SK-N-SH (cell line): ENCODE data around the gene PRSS56. TPM values are rescaled to one million over a fixed set of nuclear protein-coding genes. Genes with fewer than 3 reads are reported as not detected.
A peak's percentile ranks its signal among the peaks of the same experiment; 100 is the strongest.

ENCODE experiments used
- CTCF ChIA-PET: fragments of 300-600, 350-600 bp; formaldehyde crosslinking; extraction: SDS; loops from one replicate; lab custom pipeline; 2021; lab: Yijun Ruan, JAX
- POLR2A ChIA-PET: fragments of 350-600 bp; sonication (Branson Sonifier 250); formaldehyde crosslinking; extraction: SDS; loops from one replicate; lab custom pipeline; 2020; ENCODE audit warnings: antibody characterized with exemption, inconsistent platforms; lab: Yijun Ruan, JAX
- DNase-seq: peaks from one replicate; pipeline ENCODE4 v3.0.0; 2012
- H2AFZ ChIP-seq: fragments of 200-600 bp; sonication (generic); 2 replicates; pipeline ENCODE4 v1.8.1; 2016; ENCODE audit warnings: antibody characterized with exemption, mild to moderate bottlenecking, low read depth
- H3F3A ChIP-seq: fragments of 200-600 bp; sonication (generic); replicated peaks from 2 replicates; pipeline ENCODE3; 2016; ENCODE audit warnings: antibody characterized with exemption, mild to moderate bottlenecking; ENCODE audit not compliant: insufficient read depth
- H3K27ac ChIP-seq, 2 experiments: fragments of 200-500 bp in 1 of 2; fragments of 200-600 bp in 1 of 2; sonication (Bioruptor generic) in 1 of 2; sonication (generic), shearing (Covaris generic) in 1 of 2; 2 replicates each; pipeline versions ENCODE4 v1.5.1 to v1.6.1; 2014 to 2016; ENCODE audit warnings: low read depth in 2 of 2, inconsistent platforms in 1 of 2, low read length in 1 of 2, mild to moderate bottlenecking in 1 of 2, mixed read lengths in 1 of 2
- H3K27me3 ChIP-seq: fragments of 200-600 bp; sonication (generic), shearing (Covaris generic); 2 replicates; pipeline ENCODE4 v1.6.1; 2016; ENCODE audit warnings: mixed run types; ENCODE audit not compliant: insufficient read depth
- H3K36me3 ChIP-seq, 2 experiments: fragments of 200-500 bp in 1 of 2; fragments of 200-600 bp in 1 of 2; sonication (Bioruptor generic) in 1 of 2; sonication (generic) in 1 of 2; replicated peaks in 1 of 2; 2 replicates each; pipeline versions ENCODE3 to v1.5.1; 2014 to 2016; ENCODE audit warnings: low read length in 1 of 2, mild to moderate bottlenecking in 1 of 2; ENCODE audit not compliant: insufficient read depth in 2 of 2, control insufficient read depth in 1 of 2
- H3K4me1 ChIP-seq, 2 experiments: fragments of 200-500 bp in 1 of 2; fragments of 200-600 bp in 1 of 2; sonication (Bioruptor generic) in 1 of 2; sonication (generic), shearing (Covaris generic) in 1 of 2; 2 replicates each; pipeline versions ENCODE4 v1.5.1 to v1.6.1; 2014 to 2016; ENCODE audit warnings: low read depth in 1 of 2, low read length in 1 of 2, mixed run types in 1 of 2; ENCODE audit not compliant: insufficient read depth in 2 of 2, control insufficient read depth in 1 of 2
- H3K4me2 ChIP-seq: fragments of 200-600 bp; sonication (generic), shearing (Covaris generic); 2 replicates; pipeline ENCODE4 v1.6.1; 2017; ENCODE audit warnings: mixed run types
- H3K4me3 ChIP-seq, 2 experiments: fragments of 200-500 bp in 1 of 2; fragments of 200-600 bp in 1 of 2; sonication (Bioruptor generic) in 1 of 2; sonication (generic), shearing (Covaris generic) in 1 of 2; 2 replicates each; pipeline versions ENCODE4 v1.5.1 to v1.8.1; 2014 to 2016; ENCODE audit warnings: low read depth in 2 of 2, inconsistent platforms in 1 of 2, low read length in 1 of 2, mild to moderate bottlenecking in 1 of 2, mixed read lengths in 1 of 2, moderate library complexity in 1 of 2
- H3K79me2 ChIP-seq: fragments of 200-600 bp; sonication (generic); 2 replicates; pipeline ENCODE4 v1.8.1; 2017; ENCODE audit warnings: mild to moderate bottlenecking; ENCODE audit not compliant: insufficient read depth
- H3K9ac ChIP-seq: fragments of 200-600 bp; sonication (generic); 2 replicates; pipeline ENCODE4 v1.6.1; 2017; ENCODE audit warnings: mixed run types
- H3K9me2 ChIP-seq: fragments of 200-600 bp; sonication (generic); 2 replicates; pipeline ENCODE4 v1.6.1; 2017; ENCODE audit warnings: mixed run types
- H3K9me3 ChIP-seq: fragments of 200-600 bp; sonication (generic); 2 replicates; pipeline ENCODE4 v1.6.1; 2017; ENCODE audit warnings: mixed run types, mild to moderate bottlenecking, moderate library complexity
- H4K20me1 ChIP-seq: fragments of 200-600 bp; sonication (generic); 2 replicates; pipeline ENCODE4 v1.6.1; 2017; ENCODE audit warnings: mild to moderate bottlenecking, mixed run types; ENCODE audit not compliant: insufficient read depth
- CHD2 ChIP-seq: fragments of 150-350 bp; IDR thresholded peaks from 2 replicates; pipeline ENCODE4 v1.6.1; 2018; ENCODE audit warnings: low read length; ENCODE audit not compliant: partially characterized antibody
- ELF1 ChIP-seq: IDR thresholded peaks from 2 replicates; pipeline ENCODE4 v1.4.0; 2012
- EZH2phosphoT487 ChIP-seq: fragments of 200-600 bp; sonication (generic); IDR thresholded peaks from 2 replicates; pipeline ENCODE4 v1.6.1; 2017; ENCODE audit warnings: low read depth, mixed run types, mild to moderate bottlenecking, antibody characterized with exemption, moderate library complexity, borderline replicate concordance
- FOXM1 ChIP-seq: IDR thresholded peaks from 2 replicates; pipeline ENCODE4 v1.4.0; 2012; ENCODE audit warnings: low read depth, mild to moderate bottlenecking
- GABPA ChIP-seq: IDR thresholded peaks from 2 replicates; pipeline ENCODE4 v1.4.0; 2012; ENCODE audit warnings: low read depth, mild to moderate bottlenecking
- JUND ChIP-seq: IDR thresholded peaks from 2 replicates; pipeline ENCODE4 v1.4.0; 2012
- NFIC ChIP-seq: IDR thresholded peaks from 2 replicates; pipeline ENCODE4 v1.4.0; 2012; ENCODE audit warnings: borderline replicate concordance
- NRF1 ChIP-seq: IDR thresholded peaks from 2 replicates; pipeline ENCODE4 v1.6.1; 2012; ENCODE audit warnings: low read depth, mild to moderate bottlenecking, low read length
- PBX3 ChIP-seq: IDR thresholded peaks from 2 replicates; pipeline ENCODE4; 2012
- POLR2AphosphoS5 ChIP-seq: IDR thresholded peaks from 2 replicates; pipeline ENCODE4 v1.6.1; 2012; ENCODE audit warnings: low read depth, low read length
- RAD21 ChIP-seq: IDR thresholded peaks from 2 replicates; pipeline ENCODE4 v1.6.1; 2012; ENCODE audit warnings: mild to moderate bottlenecking, low read length
- RCOR1 ChIP-seq: fragments of 150-350 bp; IDR thresholded peaks from 2 replicates; pipeline ENCODE4 v1.6.1; 2017; ENCODE audit warnings: antibody characterized with exemption, low read length
- REST ChIP-seq: IDR thresholded peaks from 2 replicates; pipeline ENCODE4 v1.6.1; 2012; ENCODE audit warnings: mild to moderate bottlenecking, low read depth, low read length, moderate library complexity
- RFX5 ChIP-seq: IDR thresholded peaks from 2 replicates; pipeline ENCODE4 v1.6.1; 2012; ENCODE audit warnings: mild to moderate bottlenecking, improper control_type of control experiment, low read length
- TAF1 ChIP-seq: IDR thresholded peaks from 2 replicates; pipeline ENCODE4 v1.6.1; 2012; ENCODE audit warnings: low read depth, mild to moderate bottlenecking, low read length, moderate library complexity, borderline replicate concordance
- TCF12 ChIP-seq: IDR thresholded peaks from 2 replicates; pipeline ENCODE4 v1.4.0; 2012
- YY1 ChIP-seq: IDR thresholded peaks from 2 replicates; pipeline ENCODE4 v1.4.0; 2012; ENCODE audit warnings: low read depth, mild to moderate bottlenecking
- WGBS: methylation state at CpG from one replicate; pipeline ENCODE4 v1.1.6; 2017; ENCODE audit warnings: low lambda C conversion rate; 5-methylcytosine and 5-hydroxymethylcytosine counted together
- polyA plus RNA-seq, 3 experiments: library from polyadenylated mRNA; depleted of rRNA; stranded (reverse); fragments of >200 nt; gene quantifications; 2 replicates each; pipeline ENCODE4 v1.2.3, GENCODE V29; 2012
- TF ChIP-seq, protein P1 (sequence below): fragments of 200-600 bp; sonication (generic); IDR thresholded peaks from 2 replicates; pipeline ENCODE4 v1.6.1; 2017; ENCODE audit warnings: antibody characterized with exemption, mild to moderate bottlenecking, moderate library complexity
- TF ChIP-seq, protein P2 (sequence below): IDR thresholded peaks from 2 replicates; pipeline ENCODE4 v1.4.0; 2012; ENCODE audit warnings: low read depth, borderline replicate concordance
- TF ChIP-seq, protein P3 (sequence below): fragments of 150-350 bp; IDR thresholded peaks from 2 replicates; pipeline ENCODE4 v1.6.1; 2016; ENCODE audit warnings: mild to moderate bottlenecking, low read depth, low read length

Gene PRSS56
- polyA plus RNA-seq, 1 of the 3 experiments (the other 2 are of a cell fraction) = not detected

- Histone ChIP-seq H3K36me3 (no peaks in the 10 kb centered on the region), H3K9me2 (no peaks in the 10 kb centered on the region), H4K20me1 (no peaks in the 10 kb centered on the region), H3F3A (no peaks in the 10 kb centered on the region), H3K4me3 (no peak overlapping the region), H3K27ac (no peak overlapping the region), H3K4me1 (no peaks in the 10 kb centered on the region; a peak in 1 of 4 replicates), H3K79me2 (peaks cover 5% of the 10 kb centered on the region), H2AFZ (no peak overlapping the region), H3K9ac (no peak overlapping the region), H3K27me3 (no peaks in the 10 kb centered on the region), H3K9me3 (no peaks in the 10 kb centered on the region), H3K4me2 (no peak overlapping the region)
- peak; percentile 42 for DNase-seq
- 87% methylated on average over 13 of the region's 19 CpGs for WGBS
- ChIA-PET CTCF (interaction anchor here (1.6 kb wide), 1 partner anchor 19 kb away, joined by 4 read pairs; no protein-coding TSS in a partner anchor), POLR2A (interaction anchor here (0.8 kb wide), 1 partner anchor 9 kb away, joined by 3 read pairs; the partner anchor contains the start of genes EIF4E2 and TIGD1)
- TF ChIP-seq EZH2phosphoT487 (no peak), NFIC (no peak), REST (no peak), JUND (no peak), RCOR1 (no peak), GABPA (no peak), RFX5 (no peak), FOXM1 (no peak), CHD2 (no peak), TAF1 (no peak), YY1 (no peak), NRF1 (no peak), ELF1 (no peak), TCF12 (no peak), PBX3 (no peak), RAD21 (no peak), POLR2AphosphoS5 (no peak)
- TF ChIP-seq, protein P1, sequence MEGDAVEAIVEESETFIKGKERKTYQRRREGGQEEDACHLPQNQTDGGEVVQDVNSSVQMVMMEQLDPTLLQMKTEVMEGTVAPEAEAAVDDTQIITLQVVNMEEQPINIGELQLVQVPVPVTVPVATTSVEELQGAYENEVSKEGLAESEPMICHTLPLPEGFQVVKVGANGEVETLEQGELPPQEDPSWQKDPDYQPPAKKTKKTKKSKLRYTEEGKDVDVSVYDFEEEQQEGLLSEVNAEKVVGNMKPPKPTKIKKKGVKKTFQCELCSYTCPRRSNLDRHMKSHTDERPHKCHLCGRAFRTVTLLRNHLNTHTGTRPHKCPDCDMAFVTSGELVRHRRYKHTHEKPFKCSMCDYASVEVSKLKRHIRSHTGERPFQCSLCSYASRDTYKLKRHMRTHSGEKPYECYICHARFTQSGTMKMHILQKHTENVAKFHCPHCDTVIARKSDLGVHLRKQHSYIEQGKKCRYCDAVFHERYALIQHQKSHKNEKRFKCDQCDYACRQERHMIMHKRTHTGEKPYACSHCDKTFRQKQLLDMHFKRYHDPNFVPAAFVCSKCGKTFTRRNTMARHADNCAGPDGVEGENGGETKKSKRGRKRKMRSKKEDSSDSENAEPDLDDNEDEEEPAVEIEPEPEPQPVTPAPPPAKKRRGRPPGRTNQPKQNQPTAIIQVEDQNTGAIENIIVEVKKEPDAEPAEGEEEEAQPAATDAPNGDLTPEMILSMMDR = no peak
- TF ChIP-seq, protein P2, sequence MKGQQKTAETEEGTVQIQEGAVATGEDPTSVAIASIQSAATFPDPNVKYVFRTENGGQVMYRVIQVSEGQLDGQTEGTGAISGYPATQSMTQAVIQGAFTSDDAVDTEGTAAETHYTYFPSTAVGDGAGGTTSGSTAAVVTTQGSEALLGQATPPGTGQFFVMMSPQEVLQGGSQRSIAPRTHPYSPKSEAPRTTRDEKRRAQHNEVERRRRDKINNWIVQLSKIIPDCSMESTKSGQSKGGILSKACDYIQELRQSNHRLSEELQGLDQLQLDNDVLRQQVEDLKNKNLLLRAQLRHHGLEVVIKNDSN = no peak
- TF ChIP-seq, protein P3, sequence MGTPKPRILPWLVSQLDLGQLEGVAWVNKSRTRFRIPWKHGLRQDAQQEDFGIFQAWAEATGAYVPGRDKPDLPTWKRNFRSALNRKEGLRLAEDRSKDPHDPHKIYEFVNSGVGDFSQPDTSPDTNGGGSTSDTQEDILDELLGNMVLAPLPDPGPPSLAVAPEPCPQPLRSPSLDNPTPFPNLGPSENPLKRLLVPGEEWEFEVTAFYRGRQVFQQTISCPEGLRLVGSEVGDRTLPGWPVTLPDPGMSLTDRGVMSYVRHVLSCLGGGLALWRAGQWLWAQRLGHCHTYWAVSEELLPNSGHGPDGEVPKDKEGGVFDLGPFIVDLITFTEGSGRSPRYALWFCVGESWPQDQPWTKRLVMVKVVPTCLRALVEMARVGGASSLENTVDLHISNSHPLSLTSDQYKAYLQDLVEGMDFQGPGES = no peak
Observed at GRCh38 chr2:232541195-232541960, 21.2 kb downstream of the PRSS56 start.
